GM23338 (cell line): ENCODE measurements around the gene ALDH1A2. TPM values are rescaled to one million over a fixed set of nuclear protein-coding genes. Genes with fewer than 3 reads are reported as not detected.

ENCODE experiments used
- ATAC-seq: fragments of 200-7000 bp; cut with Tn5 transposase; 3 replicates; pipeline ENCODE4 v1.9.1; 2020
- DNase-seq: peaks from one replicate; pipeline ENCODE4 v3.0.0-alpha.2; 2015; ENCODE audit warnings: low spot score
- H2AFZ ChIP-seq: fragments of 200-600 bp; sonication (generic); 2 replicates; pipeline ENCODE4 v1.8.0; 2016; ENCODE audit warnings: antibody characterized with exemption, mild to moderate bottlenecking, moderate library complexity
- H3F3A ChIP-seq: fragments of 200-600 bp; sonication (generic); replicated peaks from 2 replicates; pipeline ENCODE4 v1.8.0; 2017; ENCODE audit warnings: antibody characterized with exemption, mixed run types, low read depth
- H3K27ac ChIP-seq: fragments of 200-600 bp; sonication (generic); 2 replicates; pipeline ENCODE4 v1.6.1; 2016; ENCODE audit warnings: low read depth
- H3K27me3 ChIP-seq: fragments of 200-600 bp; sonication (generic); 2 replicates; pipeline ENCODE4 v1.8.0; 2016; ENCODE audit warnings: mild to moderate bottlenecking, mixed run types, moderate library complexity; ENCODE audit not compliant: insufficient read depth
- H3K36me3 ChIP-seq: fragments of 200-600 bp; sonication (generic); 2 replicates; pipeline ENCODE4 v1.8.0; 2016; ENCODE audit warnings: mild to moderate bottlenecking; ENCODE audit not compliant: insufficient read depth
- H3K4me1 ChIP-seq: fragments of 200-600 bp; sonication (generic); 2 replicates; pipeline ENCODE4 v1.8.0; 2016; ENCODE audit warnings: mild to moderate bottlenecking, moderate library complexity; ENCODE audit not compliant: insufficient read depth
- H3K4me2 ChIP-seq: fragments of 200-600 bp; sonication (generic); 2 replicates; pipeline ENCODE4 v1.7.1; 2017; ENCODE audit warnings: mixed run types
- H3K4me3 ChIP-seq: fragments of 200-600 bp; sonication (generic); 2 replicates; pipeline ENCODE4 v1.6.1; 2016; ENCODE audit warnings: mixed run types
- H3K79me2 ChIP-seq: fragments of 200-600 bp; sonication (generic); replicated peaks from 2 replicates; pipeline ENCODE4 v1.8.0; 2017; ENCODE audit warnings: mild to moderate bottlenecking; ENCODE audit not compliant: insufficient read depth
- H3K9me2 ChIP-seq: fragments of 200-600 bp; sonication (generic); 2 replicates; pipeline ENCODE4 v1.8.0; 2017; ENCODE audit not compliant: insufficient read depth
- H4K20me1 ChIP-seq: fragments of 200-600 bp; sonication (generic); replicated peaks from 2 replicates; pipeline ENCODE4 v1.8.0; 2017; ENCODE audit warnings: mild to moderate bottlenecking; ENCODE audit not compliant: insufficient read depth
- H3K27ac Mint-ChIP-seq: 2 replicates; pipeline ENCODE4 v1.8.0; 2020; ENCODE audit warnings: inconsistent platforms, mild to moderate bottlenecking, moderate library complexity, mixed read lengths
- H3K27me3 Mint-ChIP-seq: 3 replicates; pipeline ENCODE4 v1.8.0; 2022; ENCODE audit warnings: low read depth, mild to moderate bottlenecking, moderate library complexity, mixed read lengths, inconsistent platforms; ENCODE audit not compliant: insufficient read depth, poor library complexity
- H3K36me3 Mint-ChIP-seq: 3 replicates; pipeline ENCODE4 v1.8.0; 2021; ENCODE audit warnings: low read depth, mild to moderate bottlenecking, inconsistent platforms, moderate library complexity, mixed read lengths
- H3K4me1 Mint-ChIP-seq: 3 replicates; pipeline ENCODE4 v1.8.0; 2020; ENCODE audit warnings: mild to moderate bottlenecking, inconsistent platforms, mixed read lengths
- H3K4me3 Mint-ChIP-seq: 3 replicates; pipeline ENCODE4 v1.8.0; 2021; ENCODE audit warnings: moderate library complexity, mild to moderate bottlenecking, inconsistent platforms, mixed read lengths
- H3K9me3 Mint-ChIP-seq: 3 replicates; pipeline ENCODE4 v1.8.0; 2020; ENCODE audit warnings: moderate library complexity, mild to moderate bottlenecking, inconsistent platforms, mixed read lengths
- ETS1 ChIP-seq: IDR thresholded peaks from 2 replicates; pipeline ENCODE4 v1.6.1; 2016; ENCODE audit warnings: antibody characterized with exemption
- EZH2phosphoT487 ChIP-seq: fragments of 200-600 bp; sonication (generic); IDR thresholded peaks from one replicate; pipeline ENCODE4 v1.8.1; 2018; ENCODE audit warnings: antibody characterized with exemption; ENCODE audit not compliant: unreplicated experiment
- NANOG ChIP-seq: IDR thresholded peaks from 2 replicates; pipeline ENCODE4 v1.6.1; 2016; ENCODE audit warnings: antibody characterized with exemption, borderline replicate concordance
- POLR2AphosphoS5 ChIP-seq: IDR thresholded peaks from 2 replicates; pipeline ENCODE4 v1.6.1; 2016; ENCODE audit warnings: antibody characterized with exemption, low read depth
- REST ChIP-seq: IDR thresholded peaks from one replicate; pipeline ENCODE4 v1.6.1; 2018; ENCODE audit warnings: antibody characterized with exemption; ENCODE audit not compliant: unreplicated experiment
- polyA plus RNA-seq: library from polyadenylated mRNA; unstranded; fragments of >200 nt; fragmentation: Nextera tagmentation; extraction: Ambion mirVana; gene quantifications from 2 replicates; pipeline ENCODE4 v1.2.1, GENCODE V29; 2016
- total RNA-seq: library from RNA; depleted of rRNA; stranded (reverse); fragments of >200 nt; shearing (Covaris generic); gene quantifications from 2 replicates; pipeline ENCODE4 v1.2.3, GENCODE V29; 2014
- TF ChIP-seq, protein P1 (sequence below), 2 experiments: fragments of 200-600 bp in 1 of 2; sonication (generic) in 1 of 2; conservative IDR thresholded peaks; 2 replicates each; pipeline versions ENCODE4 v1.5.1 to v1.6.1; 2016 to 2017; ENCODE audit warnings: antibody characterized with exemption in 2 of 2, low read depth in 2 of 2, mild to moderate bottlenecking in 2 of 2, moderate library complexity in 1 of 2

The ALDH1A2 gene
- total and polyA plus RNA-seq, 2 experiments from 2014 or later: 0.80 TPM; not detected in 1

GRCh38 chr15:58057559-58057958, 8.0 kb downstream of the ALDH1A2 start:
- Histone ChIP-seq H3K4me1 (no peaks in the 10 kb centered on the region), H3F3A (no peaks in the 10 kb centered on the region), H3K9me2 (no peaks in the 10 kb centered on the region), H3K79me2 (no peaks in the 10 kb centered on the region), H3K27me3 (peaks cover 81% of the 10 kb centered on the region), H3K36me3 (no peaks in the 10 kb centered on the region), H2AFZ (no peak overlapping the region), H3K27ac (no peak overlapping the region), H4K20me1 (0 out of 2 replicates have a peak, but pooled peaks cover 6% of the 10 kb centered on the region), H3K4me3 (no peak overlapping the region), H3K4me2 (no peak overlapping the region)
- TF ChIP-seq EZH2phosphoT487: no peak
- no peak for TF ChIP-seq NANOG
- TF ChIP-seq REST: no peak
- Mint-ChIP-seq H3K36me3 (no peaks in the 10 kb centered on the region), H3K9me3 (no peaks in the 10 kb centered on the region), H3K4me1 (no peaks in the 10 kb centered on the region), H3K27me3 (peaks cover 25% of the 10 kb centered on the region), H3K27ac (no peak overlapping the region), H3K4me3 (no peak overlapping the region)
- no peak for ATAC-seq
- DNase-seq: no peak

- H3K27me3 ChIP-seq: peaks cover 70% of the 10 kb centered on the region
- ATAC-seq: no peak
- no peak overlapping the region for H2AFZ ChIP-seq
- Mint-ChIP-seq H3K4me3 (no peak overlapping the region), H3K27me3 (peaks cover 11% of the 10 kb centered on the region), H3K9me3 (no peaks in the 10 kb centered on the region), H3K4me1 (peaks cover 8% of the 10 kb centered on the region; the same call in 2 of the 3 replicates), H3K27ac (no peak overlapping the region), H3K36me3 (no peaks in the 10 kb centered on the region)
- no peaks in the 10 kb centered on the region for H3K36me3 ChIP-seq
- no peak for DNase-seq
- H3K9me2 ChIP-seq: no peaks in the 10 kb centered on the region
- H3K27ac ChIP-seq: no peak overlapping the region
- 0 out of 2 replicates have a peak, but pooled peaks cover 1% of the 10 kb centered on the region for H3K4me1 ChIP-seq
- TF ChIP-seq, protein P1, sequence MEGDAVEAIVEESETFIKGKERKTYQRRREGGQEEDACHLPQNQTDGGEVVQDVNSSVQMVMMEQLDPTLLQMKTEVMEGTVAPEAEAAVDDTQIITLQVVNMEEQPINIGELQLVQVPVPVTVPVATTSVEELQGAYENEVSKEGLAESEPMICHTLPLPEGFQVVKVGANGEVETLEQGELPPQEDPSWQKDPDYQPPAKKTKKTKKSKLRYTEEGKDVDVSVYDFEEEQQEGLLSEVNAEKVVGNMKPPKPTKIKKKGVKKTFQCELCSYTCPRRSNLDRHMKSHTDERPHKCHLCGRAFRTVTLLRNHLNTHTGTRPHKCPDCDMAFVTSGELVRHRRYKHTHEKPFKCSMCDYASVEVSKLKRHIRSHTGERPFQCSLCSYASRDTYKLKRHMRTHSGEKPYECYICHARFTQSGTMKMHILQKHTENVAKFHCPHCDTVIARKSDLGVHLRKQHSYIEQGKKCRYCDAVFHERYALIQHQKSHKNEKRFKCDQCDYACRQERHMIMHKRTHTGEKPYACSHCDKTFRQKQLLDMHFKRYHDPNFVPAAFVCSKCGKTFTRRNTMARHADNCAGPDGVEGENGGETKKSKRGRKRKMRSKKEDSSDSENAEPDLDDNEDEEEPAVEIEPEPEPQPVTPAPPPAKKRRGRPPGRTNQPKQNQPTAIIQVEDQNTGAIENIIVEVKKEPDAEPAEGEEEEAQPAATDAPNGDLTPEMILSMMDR (conservative IDR thresholded peaks at IDR 0.05; ENCODE audit: low read depth in 2 of 2): peak in 1 of 2 experiments; percentile 47; a peak in 2 of 4 replicates
- TF ChIP-seq POLR2AphosphoS5: no peak
- TF ChIP-seq ETS1: no peak
- no peak overlapping the region for H3K4me2 ChIP-seq
- H4K20me1 ChIP-seq: no peaks in the 10 kb centered on the region
- no peaks in the 10 kb centered on the region for H3K79me2 ChIP-seq
- H3K4me3 ChIP-seq: no peak overlapping the region
- no peaks in the 10 kb centered on the region for H3F3A ChIP-seq
These were observed 9.5 kb downstream of the ALDH1A2 start for GRCh38 chr15:58056015-58056414.
